Caco-2 (cell line): ENCODE measurements around the gene CRB2. TPM values are rescaled to one million over a fixed set of nuclear protein-coding genes. Genes with fewer than 3 reads are reported as not detected.

Source experiments
- BruUV-seq: library from RNA; stranded (reverse); fragments of 400-500 nt; replicated peaks from 2 replicates; lab custom pipeline; 2021; lab: Mats Ljungman, UMichigan
- CTCF ChIA-PET: fragments of 300-600 bp; sonication (Branson Sonifier 250); formaldehyde crosslinking; loops from one replicate; lab custom pipeline; 2022; ENCODE audit warnings: antibody characterized with exemption; lab: Charles Lee
- POLR2A ChIA-PET: fragments of 300-600 bp; sonication (Branson Sonifier 250); formaldehyde crosslinking; loops from one replicate; lab custom pipeline; 2022; ENCODE audit warnings: antibody characterized with exemption; lab: Charles Lee
- DNase-seq, 2 experiments: peaks; one replicate each; pipeline versions ENCODE4 v3.0.0 to v3.0.0-alpha.2; 2020 to 2022
- H3K27me3 ChIP-seq: replicated peaks from 2 replicates; pipeline ENCODE4 v1.6.0; 2011; ENCODE audit warnings: low read length; ENCODE audit not compliant: control insufficient read depth, insufficient read depth
- H3K36me3 ChIP-seq: 2 replicates; pipeline ENCODE4 v1.5.1; 2011; ENCODE audit warnings: low read length; ENCODE audit not compliant: control insufficient read depth, insufficient read depth
- H3K4me1 ChIP-seq: fragments of 250-450 bp; sonication (Bioruptor Pico); 2 replicates; pipeline ENCODE4 v1.5.1; 2020; ENCODE audit warnings: mild to moderate bottlenecking
- H3K4me3 ChIP-seq: 2 replicates; pipeline ENCODE4 v1.5.1; 2011; ENCODE audit warnings: low read depth, mild to moderate bottlenecking, control low read depth, low read length
- H3K9me3 ChIP-seq: fragments of 250-450 bp; sonication (Bioruptor Pico); 2 replicates; pipeline ENCODE4 v1.5.1; 2020; ENCODE audit warnings: mild to moderate bottlenecking, moderate library complexity
- H3K27ac Mint-ChIP-seq: one replicate; pipeline ENCODE4 v1.8.0; 2022; ENCODE audit warnings: mixed read lengths; ENCODE audit not compliant: unreplicated experiment
- H3K27me3 Mint-ChIP-seq: one replicate; pipeline ENCODE4 v1.8.0; 2022; ENCODE audit warnings: mixed read lengths; ENCODE audit not compliant: insufficient read depth, unreplicated experiment
- H3K36me3 Mint-ChIP-seq: one replicate; pipeline ENCODE4 v1.8.0; 2022; ENCODE audit warnings: mild to moderate bottlenecking, mixed read lengths; ENCODE audit not compliant: insufficient read depth, unreplicated experiment
- H3K4me1 Mint-ChIP-seq: one replicate; pipeline ENCODE4 v1.8.0; 2022; ENCODE audit warnings: low read depth, mixed read lengths; ENCODE audit not compliant: unreplicated experiment
- H3K4me3 Mint-ChIP-seq: one replicate; pipeline ENCODE4 v1.8.0; 2022; ENCODE audit warnings: mild to moderate bottlenecking, moderate library complexity, mixed read lengths; ENCODE audit not compliant: unreplicated experiment
- H3K9me3 Mint-ChIP-seq: one replicate; pipeline ENCODE4 v1.8.0; 2022; ENCODE audit warnings: mixed read lengths; ENCODE audit not compliant: unreplicated experiment
- CTCF ChIP-seq, 2 experiments: fragments of 200-600 bp in 1 of 2; IDR thresholded peaks; 1 replicate in 1 of 2; 2 replicates in 1 of 2; pipeline versions ENCODE4 v1.5.1 to v1.8.0; 2011 to 2022; ENCODE audit warnings: antibody characterized with exemption in 1 of 2, control low read depth in 1 of 2, inconsistent platforms in 1 of 2, low read depth in 1 of 2, low read length in 1 of 2, mild to moderate bottlenecking in 1 of 2, moderate library complexity in 1 of 2; ENCODE audit not compliant: insufficient read depth in 1 of 2, severe bottlenecking in 1 of 2, unreplicated experiment in 1 of 2
- intact Hi-C: fragments of 100-400 bp; cut with micrococcal nuclease; formaldehyde crosslinking; loops from one replicate; pipeline ENCODE4 v1.10.0; 2022; ENCODE audit not compliant: unreplicated experiment
- total RNA-seq: library from RNA; stranded (reverse); gene quantifications from 2 replicates; pipeline ENCODE4 v1.2.3, GENCODE V29; 2022

Gene CRB2
- total RNA-seq, 1 experiment from 2014 or later: 0.34 TPM

GRCh38 chr9:123315635-123316034 is 40.4 kb upstream of the CRB2 start:
- Mint-ChIP-seq H3K27me3 (peaks cover 3% of the 10 kb centered on the region), H3K4me3 (no peak overlapping the region), H3K4me1 (peaks cover 13% of the 10 kb centered on the region), H3K36me3 (no peaks in the 10 kb centered on the region), H3K27ac (no peak overlapping the region), H3K9me3 (no peaks in the 10 kb centered on the region)
- Histone ChIP-seq H3K36me3 (no peaks in the 10 kb centered on the region), H3K4me3 (no peak overlapping the region), H3K9me3 (no peaks in the 10 kb centered on the region), H3K27me3 (no peaks in the 10 kb centered on the region), H3K4me1 (peaks cover 7% of the 10 kb centered on the region)
- no peak for DNase-seq
- POLR2A ChIA-PET: no interaction called here
- no TSS peak for BruUV-seq
- intact Hi-C loops: no loop called here
- CTCF ChIA-PET: no interaction called here
- TF ChIP-seq CTCF (IDR thresholded peaks at IDR 0.05; ENCODE audit: insufficient read depth in 1 of 2, low read depth in 1 of 2, low read length in 1 of 2, severe bottlenecking in 1 of 2, unreplicated experiment in 1 of 2): no peak

- Mint-ChIP-seq H3K27me3 (no peaks in the 10 kb centered on the region), H3K9me3 (no peaks in the 10 kb centered on the region), H3K4me3 (no peak overlapping the region), H3K36me3 (no peaks in the 10 kb centered on the region), H3K27ac (no peak overlapping the region), H3K4me1 (peaks cover 8% of the 10 kb centered on the region)
- no TSS peak for BruUV-seq
- Histone ChIP-seq H3K4me3 (no peak overlapping the region), H3K4me1 (peaks cover 7% of the 10 kb centered on the region), H3K27me3 (no peaks in the 10 kb centered on the region), H3K36me3 (no peaks in the 10 kb centered on the region), H3K9me3 (no peaks in the 10 kb centered on the region)
- ChIA-PET POLR2A (no interaction called here), CTCF (no interaction called here)
- no peak for TF ChIP-seq CTCF (IDR thresholded peaks at IDR 0.05; ENCODE audit: insufficient read depth in 1 of 2, low read depth in 1 of 2, low read length in 1 of 2, severe bottlenecking in 1 of 2, unreplicated experiment in 1 of 2)
- DNase-seq: no peak
- intact Hi-C loops: no loop called here
These were observed 39.8 kb upstream of the CRB2 start for GRCh38 chr9:123316053-123316718.

- Mint-ChIP-seq H3K27ac (no peak overlapping the region), H3K9me3 (no peaks in the 10 kb centered on the region)
- no TSS peak for BruUV-seq
These were observed 37.8 kb upstream of the CRB2 start for GRCh38 chr9:123318202-123318601.

More at GRCh38 chr9:123318202-123318601, 37.8 kb upstream of the CRB2 start:
- H3K9me3 ChIP-seq: no peaks in the 10 kb centered on the region
- Mint-ChIP-seq H3K27me3 (no peaks in the 10 kb centered on the region), H3K4me1 (peaks cover 9% of the 10 kb centered on the region), H3K4me3 (no peak overlapping the region), H3K36me3 (no peaks in the 10 kb centered on the region)
- ChIA-PET POLR2A (no interaction called here), CTCF (no interaction called here)
- intact Hi-C loops: no loop called here
- H3K4me1 ChIP-seq: peaks cover 7% of the 10 kb centered on the region
- no peak overlapping the region for H3K4me3 ChIP-seq
- no peaks in the 10 kb centered on the region for H3K36me3 ChIP-seq
- no peak for DNase-seq
- no peaks in the 10 kb centered on the region for H3K27me3 ChIP-seq
- TF ChIP-seq CTCF (IDR thresholded peaks at IDR 0.05; ENCODE audit: insufficient read depth in 1 of 2, low read depth in 1 of 2, low read length in 1 of 2, severe bottlenecking in 1 of 2, unreplicated experiment in 1 of 2): no peak
